Measurements from ENCODE around the gene RAB40A.

RAB40A gene, protein sequence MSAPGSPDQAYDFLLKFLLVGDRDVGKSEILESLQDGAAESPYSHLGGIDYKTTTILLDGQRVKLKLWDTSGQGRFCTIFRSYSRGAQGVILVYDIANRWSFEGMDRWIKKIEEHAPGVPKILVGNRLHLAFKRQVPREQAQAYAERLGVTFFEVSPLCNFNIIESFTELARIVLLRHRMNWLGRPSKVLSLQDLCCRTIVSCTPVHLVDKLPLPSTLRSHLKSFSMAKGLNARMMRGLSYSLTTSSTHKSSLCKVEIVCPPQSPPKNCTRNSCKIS

DNA sequence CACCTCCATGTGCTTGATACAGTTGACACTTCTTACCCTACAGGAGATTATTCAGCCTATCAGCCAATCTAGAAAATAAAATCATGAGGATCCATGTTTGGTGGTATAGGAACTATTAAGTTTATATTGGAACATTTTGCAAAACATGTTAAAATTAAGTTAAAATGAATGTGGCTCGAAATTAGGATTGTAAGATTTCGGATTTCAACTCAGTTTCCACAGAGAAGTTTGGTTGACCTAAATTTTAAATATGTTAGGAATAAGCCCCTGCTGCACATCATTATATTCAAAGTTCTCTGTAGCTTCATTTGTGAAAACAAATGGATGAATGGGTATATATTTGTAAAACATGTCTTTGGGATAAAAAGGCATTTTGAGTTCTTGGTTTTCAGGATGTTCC is at the start of gene RAB40A:
Gene RAB40A, minus strand, starts transcription at position 101 of the 400 bp plus-strand sequence. CDS start 18,733 bp downstream, outside the sequence.
- no peak for DNase-seq (ENCODE audit: low spot score)

- DNase-seq (ENCODE audit: low spot score), result no peak
These were observed 46.5 kb upstream of the RAB40A start for GRCh38 chrX:103565752-103566151.

DNA sequence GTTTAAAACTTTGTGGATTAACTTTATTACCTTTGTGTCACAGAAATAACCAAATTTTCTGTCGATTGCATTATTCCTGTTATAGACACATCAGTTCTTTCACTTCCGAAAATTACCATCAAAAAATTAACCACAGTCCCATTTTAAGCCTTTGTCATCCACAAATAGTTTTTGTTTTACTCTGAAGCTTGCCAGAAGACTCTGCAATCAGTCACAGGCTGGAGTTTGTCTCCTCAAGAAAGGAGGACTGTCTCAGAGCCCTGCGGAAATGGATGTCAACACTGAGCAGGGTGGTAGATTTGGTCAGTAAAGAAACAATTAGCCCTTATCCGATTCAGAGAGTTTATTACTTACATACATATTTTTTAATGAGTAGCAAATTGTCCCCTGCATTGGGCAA is 45.9 kb upstream of the RAB40A start:
- DNase-seq (ENCODE audit: low spot score), result no peak

- DNase-seq (ENCODE audit: low spot score), result no peak
These were observed 43.5 kb upstream of the RAB40A start for GRCh38 chrX:103562801-103563200.

DNA sequence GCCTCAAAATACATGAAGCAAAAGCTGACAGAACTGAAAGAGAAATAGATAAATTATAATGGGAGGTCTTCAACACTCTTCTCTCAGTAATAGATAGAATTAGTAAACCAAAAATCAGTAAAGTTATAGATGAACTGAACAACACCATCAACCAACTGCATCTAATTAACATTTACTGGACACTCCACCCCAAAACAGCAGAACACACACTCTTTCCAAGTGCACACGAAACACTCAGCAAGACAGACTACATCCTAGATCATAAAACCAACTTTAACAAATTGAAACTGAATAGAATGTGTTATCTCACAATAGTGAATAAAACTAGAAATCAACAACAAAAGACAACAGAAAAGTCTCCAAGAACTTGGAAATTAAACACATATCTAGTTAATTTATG is 41.0 kb upstream of the RAB40A start:
- no peak for DNase-seq (ENCODE audit: low spot score)

- no peak for DNase-seq (ENCODE audit: low spot score)
These were observed 37.8 kb upstream of the RAB40A start for GRCh38 chrX:103556963-103557612.

DNA sequence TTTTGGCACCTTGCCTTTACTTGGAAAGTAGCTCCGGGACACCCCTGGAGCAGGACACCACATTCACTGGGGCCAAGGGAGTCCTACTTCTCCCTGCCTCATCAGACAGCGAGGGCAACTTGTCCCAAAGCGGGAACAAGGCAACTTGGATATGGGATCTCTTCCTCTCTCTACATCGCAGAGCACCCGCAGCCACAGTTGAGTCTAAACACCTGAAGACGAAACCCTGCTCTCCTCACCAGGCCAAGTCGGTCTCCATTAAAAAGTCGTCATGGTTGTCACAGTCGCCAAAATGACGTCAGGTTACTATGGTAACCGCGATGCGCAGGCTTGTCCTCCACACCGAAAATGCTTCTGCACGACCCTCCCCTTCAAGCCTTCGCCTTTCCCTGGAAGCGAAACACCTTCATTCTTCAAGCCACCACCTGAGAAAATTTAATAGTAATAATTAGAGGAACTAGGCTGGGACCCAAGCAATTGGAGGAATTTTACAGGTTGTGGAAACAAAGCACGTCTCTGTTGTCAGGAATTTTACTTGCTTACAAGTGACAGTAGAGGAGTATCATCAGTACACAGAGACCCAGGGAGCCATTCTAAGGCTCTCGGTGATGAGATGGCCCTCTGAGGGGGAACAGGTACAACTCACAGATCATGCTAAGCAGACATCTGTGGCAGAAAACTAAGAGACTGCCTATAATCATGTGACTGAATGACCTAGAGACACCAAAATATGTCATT is 35.6 kb upstream of the RAB40A start:
- DNase-seq (ENCODE audit: low spot score), result peak; percentile 49

GRCh38 chrX:103552236-103552635 is 32.9 kb upstream of the RAB40A start:
- no peak for DNase-seq (ENCODE audit: low spot score)

DNA sequence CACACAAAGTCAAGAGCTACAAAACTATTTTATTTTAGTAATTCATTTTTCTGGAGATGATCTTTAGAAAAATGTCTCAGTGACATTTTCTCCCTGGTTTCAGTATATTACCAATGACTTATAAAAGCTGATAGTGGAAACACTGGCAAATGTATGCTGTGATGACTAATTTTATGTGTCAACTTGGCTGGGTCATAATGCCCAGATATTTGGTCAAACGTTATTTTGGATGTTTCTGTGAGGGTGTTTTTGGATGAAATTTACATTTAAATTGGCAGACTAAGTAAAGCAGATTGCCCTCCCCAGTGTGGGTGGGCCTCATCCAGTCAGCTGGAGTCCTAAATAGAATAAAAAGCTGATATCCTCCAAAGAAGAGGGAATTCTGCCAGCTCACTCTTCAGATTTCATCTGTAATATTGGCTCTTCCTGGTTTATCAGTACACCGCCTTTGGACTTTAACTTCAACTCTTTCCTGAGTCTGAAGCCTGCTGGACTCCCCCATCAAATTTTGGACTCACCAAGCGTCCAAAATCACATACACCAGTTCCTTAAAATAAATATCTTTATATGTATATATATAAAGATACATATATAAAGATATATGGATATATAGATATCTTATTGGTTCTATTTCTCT is 31.2 kb upstream of the RAB40A start:
- DNase-seq (ENCODE audit: low spot score), result no peak

DNA sequence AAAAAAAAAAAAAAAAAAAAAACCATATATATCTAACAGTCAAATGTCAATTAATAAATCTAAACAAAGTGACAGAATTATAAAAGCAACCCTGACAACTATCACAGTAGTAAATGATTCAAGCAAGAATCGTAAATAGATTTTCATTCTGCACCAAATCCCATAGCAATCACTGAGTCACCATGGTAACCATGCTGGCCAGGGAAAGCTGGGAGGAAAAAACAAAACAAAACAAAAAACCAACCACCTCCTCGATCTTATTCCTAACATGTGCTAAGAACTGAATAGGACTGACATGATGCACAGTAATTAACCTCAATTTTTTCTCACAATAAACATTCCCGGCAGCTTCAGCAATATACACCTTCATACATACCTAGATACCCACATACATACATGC is 30.6 kb upstream of the RAB40A start:
- DNase-seq (ENCODE audit: low spot score), result no peak

DNA sequence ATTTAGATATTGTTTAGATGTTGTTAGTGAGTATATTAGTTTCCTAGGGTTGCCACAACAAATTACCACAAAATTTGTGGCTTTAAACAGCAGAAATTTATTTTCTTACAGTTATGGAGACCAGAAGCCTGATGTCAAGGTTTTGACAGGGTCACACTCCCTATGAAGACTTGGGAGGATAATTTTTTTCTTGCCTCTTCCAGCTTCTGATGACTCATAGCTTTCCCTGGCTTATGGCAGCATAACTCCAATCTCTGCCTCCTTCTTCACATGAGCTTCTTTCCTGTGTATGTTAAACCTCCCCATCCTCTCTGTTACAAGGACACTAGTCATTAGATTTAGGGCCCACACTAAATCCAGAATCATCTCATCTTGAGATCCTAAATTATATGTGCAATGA is 20.9 kb upstream of the RAB40A start:
- DNase-seq (ENCODE audit: low spot score), result no peak

DNA sequence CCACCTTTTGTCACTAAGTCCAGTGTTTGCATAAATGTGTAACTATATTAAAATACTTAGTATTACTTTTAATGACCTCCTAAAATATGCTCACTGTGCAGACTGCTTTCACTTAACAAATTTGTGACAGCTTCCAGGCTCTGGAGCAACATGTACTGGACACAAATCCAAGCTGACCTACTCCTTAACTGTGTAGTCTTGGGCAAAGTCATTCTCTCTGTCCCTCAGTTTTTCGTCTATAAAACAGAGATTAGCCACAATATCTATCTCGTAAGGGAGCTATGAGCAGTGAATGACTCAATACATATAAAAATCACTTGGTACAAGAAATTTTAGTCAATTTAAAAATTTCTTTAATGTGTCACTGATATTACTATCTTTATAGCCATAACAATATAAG is 20.4 kb upstream of the RAB40A start:
- no peak for DNase-seq (ENCODE audit: low spot score)

GRCh38 chrX:103538728-103539127 is 19.4 kb upstream of the RAB40A start:
- DNase-seq (ENCODE audit: low spot score), result no peak

DNA sequence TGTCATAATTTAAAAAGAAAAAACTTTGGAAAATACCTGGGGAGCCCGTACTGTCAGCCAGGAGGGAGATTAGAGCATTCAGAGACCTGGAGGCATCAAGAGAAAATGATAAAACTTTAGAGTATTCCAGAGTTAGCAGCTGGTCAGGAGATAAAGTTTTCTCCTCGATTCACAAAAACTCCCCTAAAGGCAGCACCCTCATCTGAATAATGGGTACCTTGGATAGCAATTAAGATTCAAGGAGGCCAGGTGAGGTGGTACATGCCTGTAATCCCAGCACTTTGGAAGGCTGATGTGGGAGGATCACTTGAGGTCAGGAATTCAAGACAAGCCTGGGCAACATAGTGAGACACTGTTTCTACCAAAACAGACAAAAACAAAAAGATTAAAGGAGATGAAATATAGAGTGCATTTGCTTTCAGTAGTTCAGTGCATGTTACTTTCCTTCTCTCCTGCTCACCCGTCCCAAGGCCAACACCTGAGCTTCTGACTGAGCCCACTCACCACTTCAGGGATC is 18.6 kb upstream of the RAB40A start:
- DNase-seq (ENCODE audit: low spot score), result no peak

DNA sequence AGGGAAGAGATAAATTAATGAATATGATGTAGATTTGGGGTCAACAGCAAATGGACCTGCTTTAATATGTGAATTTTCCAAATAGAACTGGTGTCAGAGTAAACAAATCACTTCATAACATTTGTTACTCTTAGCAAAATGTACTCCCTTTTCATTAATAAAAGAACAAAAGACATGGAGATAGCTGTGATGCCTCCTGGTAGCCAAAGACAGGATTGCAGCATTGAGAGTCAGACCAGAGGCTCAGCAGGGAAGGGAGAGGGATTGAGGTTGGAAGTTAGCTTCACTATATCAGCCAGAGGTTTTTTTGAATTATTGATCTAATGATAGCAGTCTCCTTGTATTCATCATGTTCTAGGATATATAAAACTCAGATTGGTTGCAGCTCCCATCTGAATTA is 17.4 kb upstream of the RAB40A start:
- DNase-seq (ENCODE audit: low spot score), result no peak

- DNase-seq (ENCODE audit: low spot score), result no peak
These were observed 16.8 kb upstream of the RAB40A start for GRCh38 chrX:103536071-103536470.

DNA sequence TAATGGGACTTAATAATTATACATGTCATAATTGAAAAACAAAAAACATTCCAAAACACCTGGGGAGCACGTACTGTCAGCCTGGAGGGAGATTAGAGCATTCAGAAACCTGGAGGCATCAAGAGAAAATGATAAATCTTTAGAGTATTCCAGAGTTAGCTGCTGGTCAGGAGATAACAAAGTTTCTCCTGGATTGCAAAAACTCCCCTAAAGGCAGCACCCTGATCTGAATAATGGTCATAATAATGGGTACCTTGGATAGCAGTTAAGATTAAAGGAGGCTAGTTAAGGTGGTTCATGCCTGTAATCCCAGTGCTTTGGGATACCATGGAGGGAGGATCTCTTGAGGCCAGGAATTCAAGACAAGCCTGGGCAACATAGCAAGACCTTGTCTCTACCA is 15.9 kb upstream of the RAB40A start:
- DNase-seq (ENCODE audit: low spot score), result no peak

DNA sequence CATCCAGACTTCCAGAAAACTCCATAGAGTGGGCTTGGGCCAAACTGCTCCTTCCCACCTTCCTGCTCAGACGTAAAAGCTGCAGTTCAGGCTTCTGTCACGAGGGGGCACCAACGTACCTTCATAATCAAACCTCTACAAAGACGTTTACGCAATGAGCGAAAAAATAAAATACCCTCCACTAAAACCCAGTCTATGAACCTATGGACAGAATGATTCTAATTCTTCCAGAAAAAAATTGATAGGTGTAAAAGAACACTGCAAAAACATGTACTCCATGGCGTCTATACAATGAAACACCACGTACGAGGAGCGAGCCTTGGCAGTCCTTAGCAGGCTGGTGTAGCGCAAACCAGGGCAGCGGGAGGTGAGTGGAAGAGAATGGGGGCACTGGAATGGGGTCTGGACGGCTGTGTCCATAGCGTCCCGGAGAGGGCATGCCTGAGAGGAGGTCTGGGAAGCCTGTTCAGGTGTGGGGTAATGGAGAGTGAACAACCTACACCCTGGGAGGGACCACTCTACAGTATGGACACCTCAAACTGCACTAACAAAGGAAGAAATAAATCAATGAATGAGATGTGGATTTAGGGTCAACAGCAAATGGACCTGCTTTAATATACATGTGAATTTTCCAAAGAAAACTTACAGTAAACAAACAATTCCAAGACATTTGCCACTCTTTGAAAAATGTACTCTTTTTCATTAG is 14.4 kb upstream of the RAB40A start:
- peak; percentile 63 for DNase-seq (ENCODE audit: low spot score)

- no peak for DNase-seq (ENCODE audit: low spot score)
These were observed 11.7 kb upstream of the RAB40A start for GRCh38 chrX:103531002-103531401.

- no peak for DNase-seq (ENCODE audit: low spot score)
These were observed 11.3 kb upstream of the RAB40A start for GRCh38 chrX:103530545-103530944.

DNA sequence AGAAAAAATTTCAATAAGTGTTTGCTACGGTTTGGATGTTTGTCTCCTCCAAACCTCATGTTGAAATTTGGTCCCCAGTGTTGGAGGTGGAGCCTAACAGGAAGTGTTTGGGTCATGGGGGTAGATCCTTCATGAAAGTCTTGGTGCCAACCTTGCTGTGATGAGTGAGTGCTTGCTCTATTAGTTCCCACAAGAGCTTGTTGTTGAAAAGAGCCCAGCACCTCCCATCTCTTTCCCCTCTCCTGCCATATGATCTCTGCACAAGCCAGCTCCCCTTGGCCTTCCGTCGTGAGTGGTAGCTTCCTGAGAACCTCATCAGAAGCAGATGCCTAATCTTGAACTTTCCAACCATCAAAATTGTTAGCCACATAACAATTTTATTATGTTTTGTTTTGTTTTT is 10.3 kb upstream of the RAB40A start:
- DNase-seq (ENCODE audit: low spot score), result no peak

DNA sequence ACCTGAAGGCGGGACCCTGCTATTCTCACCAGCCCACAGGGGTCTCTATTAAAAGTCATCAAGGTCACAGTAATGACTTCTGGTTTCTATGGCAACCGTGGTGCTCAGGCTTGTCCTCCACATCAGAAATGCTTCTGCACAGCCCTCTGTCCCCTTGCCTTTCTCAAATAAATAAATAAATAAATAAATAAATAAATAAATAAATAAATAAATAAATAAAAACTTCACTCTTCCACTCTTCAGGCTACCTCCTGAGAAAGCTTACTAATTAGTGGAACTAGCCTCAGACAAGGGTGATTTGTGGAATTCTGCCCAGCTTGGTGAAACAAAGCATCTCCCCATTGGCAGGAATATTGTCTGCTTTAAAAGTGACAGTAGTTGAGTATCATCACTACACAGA is 5.5 kb upstream of the RAB40A start:
- no peak for DNase-seq (ENCODE audit: low spot score)
